HG02870 (cell line): Measurements from ENCODE around the gene MED31.
A peak's percentile ranks its signal among the peaks of the same experiment; 100 is the strongest.
"Not testable (repeated sequence)": the region's sequence is repeated elsewhere in the genome, so short reads cannot be mapped to it uniquely, and the experiment has no call there.

Experiments
- ATAC-seq: cut with Tn5 transposase; IDR thresholded peaks from one replicate; pipeline ENCODE4 v1.9.1; 2021; ENCODE audit warnings: mild to moderate bottlenecking, moderate library complexity; ENCODE audit not compliant: unreplicated experiment

MED31 gene

DNA sequence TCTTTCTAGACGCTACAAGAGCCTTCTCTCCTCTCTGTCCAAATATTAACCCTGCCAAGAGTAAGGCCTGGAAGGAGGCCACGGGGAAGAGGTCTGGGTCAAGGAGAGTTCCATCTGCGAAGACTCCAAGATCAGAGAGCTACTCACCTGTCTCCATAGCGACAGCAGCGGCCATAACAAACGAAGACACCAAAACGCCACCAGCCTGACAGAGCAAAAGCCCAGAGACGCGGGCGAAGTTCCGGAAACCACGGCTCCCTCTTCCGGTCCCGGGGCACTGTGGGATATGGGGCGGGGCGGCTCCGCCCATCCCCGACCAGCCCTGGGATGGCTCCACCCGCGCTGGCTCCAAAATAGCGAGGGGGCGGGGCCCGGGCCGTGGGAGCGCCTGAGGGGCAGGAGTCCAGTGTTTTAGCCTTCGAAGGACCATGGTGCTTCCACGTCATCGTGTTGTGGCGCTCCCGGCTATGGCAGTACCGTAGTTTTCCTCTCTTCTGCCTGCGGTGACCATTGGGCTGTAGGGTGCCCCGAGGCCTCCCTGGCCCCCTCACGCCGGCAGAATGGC, at the start of gene MED31, which contains the start of gene C17orf100:
MED31 (minus strand) TSS at position 252 of the 565 bp plus-strand sequence; CDS start at position 175, 77 bp downstream.
C17orf100 (plus strand) TSS at position 409 of the 565 bp plus-strand sequence; CDS start at position 561, 152 bp downstream.
- ATAC-seq, result peak; percentile 86

DNA sequence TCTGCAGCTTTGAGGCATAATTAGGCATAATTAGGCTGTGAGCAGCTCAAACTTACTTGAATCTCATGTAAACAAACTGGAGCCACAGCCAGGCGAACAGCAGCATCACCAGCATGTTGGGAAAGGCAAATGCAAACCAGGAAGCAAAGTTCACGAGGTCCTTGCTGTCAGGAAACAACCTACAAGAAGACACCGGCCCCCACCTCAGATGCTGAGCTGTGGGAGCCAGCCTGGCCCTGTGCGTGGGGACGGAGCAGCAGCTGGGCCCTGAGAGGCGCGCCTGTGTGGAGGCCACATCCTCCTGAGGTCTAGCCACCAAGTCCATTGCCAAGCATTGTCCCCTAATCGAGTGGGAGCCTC, 49.5 kb upstream of the MED31 start:
- ATAC-seq, result no peak

DNA sequence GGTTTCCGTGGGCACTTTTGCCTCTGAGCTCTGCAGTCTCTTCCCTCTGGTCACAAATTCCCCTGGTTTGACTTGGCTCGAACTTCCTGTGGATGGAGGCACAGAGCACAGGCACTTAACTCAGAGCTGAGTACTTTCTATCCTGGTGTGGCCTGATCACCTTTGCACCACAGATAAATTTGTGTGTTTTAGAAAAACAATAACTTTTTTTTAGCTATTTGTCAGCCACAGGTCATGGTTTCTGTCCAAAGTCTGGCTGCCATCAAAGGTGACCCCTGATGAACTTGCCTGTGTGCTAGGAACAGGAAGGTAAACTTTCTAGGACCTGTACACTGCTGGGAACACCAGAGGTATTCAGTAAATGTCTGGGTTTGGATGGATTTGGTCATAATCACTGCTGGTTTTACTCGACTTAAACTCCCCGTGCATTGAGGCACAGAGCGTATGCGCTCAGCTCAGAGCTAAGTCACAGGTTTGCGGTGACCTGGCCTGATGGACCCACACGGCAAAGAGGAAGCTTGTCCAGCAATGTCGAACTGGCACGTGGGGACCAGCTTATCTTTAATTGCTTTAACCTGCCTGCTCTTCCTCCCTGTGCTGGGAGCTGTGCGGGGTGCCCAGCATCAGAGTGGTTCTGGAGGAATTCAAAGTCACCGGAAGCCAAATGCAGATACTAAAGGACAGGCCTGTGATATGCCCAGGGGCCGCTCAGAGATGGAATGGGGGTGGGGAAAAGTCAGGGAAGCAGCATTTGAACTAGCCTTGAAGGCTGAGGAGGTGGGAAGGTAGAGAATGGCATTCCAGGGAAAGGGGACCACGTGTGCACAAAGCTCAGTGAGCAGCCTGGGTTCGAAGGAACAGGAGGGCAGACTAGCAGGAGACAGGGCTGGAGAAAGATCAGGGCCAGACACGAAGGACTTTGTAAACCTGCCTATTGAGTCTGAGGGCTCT, 48.9 kb upstream of the MED31 start:
- no peak for ATAC-seq

GRCh38 chr17:6698004-6698403, 46.6 kb upstream of the MED31 start:
- no peak for ATAC-seq

DNA sequence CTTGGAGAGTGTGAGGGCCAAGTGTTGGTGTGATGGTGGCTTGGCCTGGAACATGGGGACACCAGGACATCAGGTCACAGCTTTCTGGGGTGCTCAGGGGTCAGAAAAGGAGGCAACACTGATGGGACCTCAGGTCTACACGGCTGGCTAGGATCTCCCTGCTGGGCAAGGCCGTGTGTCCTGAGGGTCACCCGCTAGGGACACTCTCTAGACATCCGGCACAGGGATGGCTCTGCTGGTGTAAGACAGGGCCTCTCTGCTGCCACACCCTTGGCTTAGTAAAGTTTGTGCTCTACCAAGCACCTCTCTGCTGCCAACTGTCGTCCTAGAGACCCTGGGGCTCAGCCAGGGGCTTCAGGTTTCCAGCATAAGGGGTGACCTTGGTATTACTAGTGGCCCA, 45.5 kb upstream of the MED31 start:
- ATAC-seq, result no peak

GRCh38 chr17:6695565-6695964, 44.2 kb upstream of the MED31 start:
- ATAC-seq, result no peak

DNA sequence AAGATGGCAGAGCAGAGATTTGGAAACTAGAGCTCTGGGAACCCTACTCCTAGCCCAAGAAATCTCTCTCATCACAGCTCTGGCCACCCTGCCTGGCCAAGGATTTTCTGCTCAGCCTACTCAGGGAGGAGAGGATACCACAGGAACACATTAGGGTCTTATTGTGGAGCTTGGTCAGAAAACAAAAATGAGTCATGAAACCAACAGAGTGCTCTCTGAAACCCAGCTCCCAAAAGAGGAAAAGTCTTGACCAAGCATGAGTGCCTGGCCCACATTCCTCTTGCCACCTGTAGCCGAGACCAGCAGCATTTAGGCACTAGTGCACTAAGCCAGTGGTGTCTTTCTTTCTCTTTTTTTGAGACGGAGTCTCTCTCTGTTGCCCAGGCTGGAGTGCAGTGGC, 43.6 kb upstream of the MED31 start:
- ATAC-seq, result no peak

GRCh38 chr17:6691958-6692357, 40.6 kb upstream of the MED31 start:
- ATAC-seq, result not testable (repeated sequence)

DNA sequence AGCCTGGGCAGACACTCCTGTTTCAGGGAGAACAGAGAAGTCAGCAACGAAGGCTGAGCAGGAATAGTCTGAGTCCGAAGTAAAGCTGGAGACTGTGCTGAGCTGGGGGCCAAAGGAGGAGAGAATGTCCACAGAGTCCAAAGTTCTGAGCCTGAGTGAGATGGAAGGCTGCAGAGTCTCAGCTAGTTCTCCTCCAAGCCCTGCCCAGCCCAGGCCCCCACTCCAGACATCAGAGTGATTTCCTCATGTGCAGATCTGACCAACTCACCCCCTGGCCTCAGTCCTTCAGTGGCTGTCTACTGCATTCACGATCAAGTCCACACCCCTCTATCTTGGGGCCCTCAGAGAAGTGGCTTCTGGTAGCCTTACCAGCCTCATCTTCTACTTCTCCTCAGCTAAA, 40.1 kb upstream of the MED31 start:
- ATAC-seq, result no peak

DNA sequence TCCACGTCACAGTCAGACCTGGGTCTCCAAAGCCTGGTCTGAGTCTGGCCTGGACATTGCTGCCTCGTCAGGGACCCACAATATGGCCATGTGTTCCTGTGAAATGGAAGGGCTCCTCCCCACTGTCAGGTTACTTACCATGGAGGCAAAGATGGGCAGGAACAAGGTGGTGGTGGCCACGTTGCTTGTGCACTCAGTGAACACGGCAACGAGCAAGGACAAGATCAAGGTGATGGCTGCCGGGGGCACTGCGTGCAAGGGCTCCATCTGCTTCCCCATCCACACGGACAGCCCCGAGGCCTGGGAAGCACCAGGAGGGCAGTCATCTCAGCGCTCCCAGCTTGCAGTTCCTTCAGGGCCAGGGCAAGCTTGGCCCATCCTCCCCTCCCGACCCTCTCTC, 39.2 kb upstream of the MED31 start:
- no peak for ATAC-seq

DNA sequence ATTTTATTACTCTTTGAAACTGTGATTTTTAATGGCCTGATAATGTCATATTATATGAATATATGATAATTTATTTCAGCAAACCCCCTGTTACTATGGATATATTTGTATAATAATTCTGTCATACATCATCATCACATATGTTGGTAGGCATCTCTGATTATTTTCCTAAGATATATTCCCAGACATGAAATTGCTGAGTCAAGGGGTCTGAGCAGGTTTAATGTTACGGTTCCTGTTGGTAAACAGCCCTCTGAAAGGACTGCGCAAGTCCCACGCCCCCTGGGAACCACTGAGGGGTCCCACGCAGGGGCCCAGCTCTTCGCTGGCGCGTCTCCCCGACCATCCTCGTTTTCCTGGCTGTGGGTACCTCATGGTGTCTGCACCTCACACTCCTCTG, 37.5 kb upstream of the MED31 start:
- no peak for ATAC-seq

GRCh38 chr17:6686026-6686425, 34.6 kb upstream of the MED31 start:
- ATAC-seq, result no peak

DNA sequence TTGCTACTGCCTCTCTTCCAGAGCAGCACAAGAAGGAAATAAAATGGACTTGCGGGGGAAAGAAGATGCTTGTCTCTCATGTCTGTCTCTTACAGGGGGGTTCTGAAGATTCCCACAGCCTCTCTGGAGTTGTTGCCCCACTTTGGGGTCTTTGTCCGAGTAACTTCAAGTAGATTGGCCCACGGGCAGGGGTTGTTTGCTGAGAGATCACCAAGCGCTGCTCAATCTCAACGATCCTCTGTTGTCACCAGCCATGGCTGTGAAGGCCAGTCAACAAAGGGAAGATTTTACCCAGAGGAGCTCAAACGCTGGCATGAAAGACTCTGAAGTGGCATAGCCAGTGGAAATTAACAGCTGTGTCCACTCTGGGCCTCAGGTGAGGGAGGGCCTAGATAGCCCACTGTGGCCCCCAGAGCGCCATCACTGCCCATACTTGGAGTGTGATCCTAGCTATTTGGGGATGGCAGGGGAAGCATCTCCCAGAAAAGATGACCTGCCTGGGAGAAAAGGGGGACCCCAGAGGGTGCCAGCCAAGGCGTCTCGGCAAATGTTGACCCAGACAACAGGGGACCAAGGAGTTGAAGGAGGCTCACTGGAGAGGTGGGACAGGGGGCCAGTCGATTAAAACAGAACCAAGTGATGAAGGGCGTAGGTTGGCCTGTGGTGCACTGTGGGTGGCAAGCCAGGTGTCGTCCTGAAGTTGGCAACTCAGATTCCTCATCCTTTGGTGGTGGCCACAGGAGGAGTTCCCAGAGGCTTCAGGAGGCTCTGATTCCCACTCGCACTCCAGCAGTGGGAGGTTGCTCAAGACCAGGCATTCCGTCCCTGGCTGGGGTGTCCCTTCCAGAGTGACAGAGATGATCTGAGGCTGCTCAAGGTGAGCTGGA, 33.7 kb upstream of the MED31 start:
- ATAC-seq, result no peak

DNA sequence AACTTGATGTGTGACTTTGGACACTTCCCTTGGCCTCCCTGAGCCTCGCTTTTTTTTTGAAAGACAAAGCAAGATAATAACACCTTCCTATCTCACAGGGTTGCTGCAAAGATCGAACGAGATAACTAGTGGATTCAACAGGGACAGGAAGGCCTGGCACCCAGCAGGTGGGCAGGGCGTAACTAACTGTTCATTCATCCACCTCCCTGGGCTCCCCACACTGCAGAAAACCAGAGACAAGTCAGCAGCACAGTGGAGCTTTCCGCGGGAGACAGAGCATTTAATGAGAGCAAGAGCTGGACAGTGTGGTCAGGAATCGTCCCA, 33.0 kb upstream of the MED31 start:
- no peak for ATAC-seq

DNA sequence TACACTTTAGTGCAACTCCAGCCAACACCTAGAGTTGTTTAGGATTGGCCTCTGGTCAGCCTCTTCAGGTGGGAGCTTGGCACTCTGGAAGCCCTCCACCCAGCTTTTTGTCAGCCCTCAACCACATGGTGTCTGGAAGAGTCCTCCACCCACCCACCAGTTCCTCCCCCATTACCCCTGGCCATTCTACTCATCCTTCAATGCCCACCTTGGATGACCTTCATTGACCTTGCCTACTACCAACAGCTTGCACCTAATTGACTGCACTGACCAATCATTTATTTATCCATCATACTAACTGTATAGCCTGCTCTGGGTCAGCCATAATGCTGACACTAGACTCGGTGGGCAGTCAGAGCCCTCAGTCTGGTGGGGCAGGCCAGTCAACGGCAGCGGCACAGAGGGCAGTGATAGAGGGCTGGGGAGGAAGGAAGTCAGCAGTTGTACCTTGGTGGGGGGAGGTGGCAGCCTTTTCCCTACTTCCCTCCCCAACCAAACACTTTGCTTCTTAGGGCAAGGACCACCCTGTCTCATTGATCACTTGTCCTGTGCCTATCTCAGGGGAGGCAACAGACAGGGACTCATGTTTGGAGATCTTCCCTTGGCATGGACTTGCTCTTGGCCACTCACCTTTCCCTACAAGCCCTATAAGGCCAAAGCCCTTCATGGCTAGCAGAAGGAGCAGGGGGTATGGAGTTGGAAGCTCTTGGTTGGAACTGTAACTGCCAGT, 32.5 kb upstream of the MED31 start:
- ATAC-seq, result no peak

- ATAC-seq, result no peak
These were observed 31.8 kb upstream of the MED31 start for GRCh38 chr17:6683081-6683684.

DNA sequence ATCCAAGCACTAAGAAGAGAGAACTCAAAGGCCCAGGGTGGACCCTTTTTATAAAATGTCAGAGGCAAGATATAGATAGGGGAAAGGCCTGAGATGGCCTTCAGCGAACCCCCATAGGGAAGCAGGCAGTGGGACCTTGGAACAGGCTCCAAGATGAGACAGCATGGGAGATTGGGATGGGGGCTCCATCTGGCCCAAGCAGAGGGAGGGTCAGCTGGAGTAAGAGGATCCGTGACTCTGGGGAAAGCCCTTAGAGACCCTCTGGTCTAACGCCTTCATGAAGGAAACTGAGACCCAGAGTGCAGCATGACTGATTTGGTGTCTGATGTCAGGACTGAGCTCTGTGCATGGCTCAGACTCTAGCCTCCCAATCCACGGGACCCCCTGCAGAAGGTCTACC, 30.9 kb upstream of the MED31 start:
- ATAC-seq, result no peak

- no peak for ATAC-seq
These were observed 30.3 kb upstream of the MED31 start for GRCh38 chr17:6681671-6682070.

GRCh38 chr17:6681176-6681575, 29.8 kb upstream of the MED31 start:
- ATAC-seq, result no peak

GRCh38 chr17:6679241-6679640, 27.8 kb upstream of the MED31 start:
- no peak for ATAC-seq
